Measurements from ENCODE around the gene GPRASP1. TPM values are rescaled to one million over a fixed set of nuclear protein-coding genes. Genes with fewer than 3 reads are reported as not detected.

The GPRASP1 gene
- total and polyA plus RNA-seq, 2 donors (not counting 1 experiment from before 2014, with no cell fraction given): 1.6 to 5.8 TPM

GRCh38 chrX:102627640-102628039 is 23.6 kb upstream of the GPRASP1 start:
- Histone ChIP-seq H3K79me2 (ENCODE audit: control insufficient read depth, insufficient read depth, low read length) (no peaks in the 10 kb centered on the region), H3K27me3 (ENCODE audit: control insufficient read depth, insufficient read depth, low read length) (no peaks in the 10 kb centered on the region), H4K20me1 (ENCODE audit: control insufficient read depth, extremely low read depth, insufficient read depth, low read length) (no peaks in the 10 kb centered on the region), H3K4me1 (ENCODE audit: control insufficient read depth, extremely low read depth, insufficient read depth, low read length) (no peaks in the 10 kb centered on the region), H3K4me3 (replicated peaks in 1 of 4; ENCODE audit: control extremely low read depth in 1 of 4, insufficient read depth in 1 of 4, low read depth in 3 of 4, low read length in 4 of 4) (no peak overlapping the region), H3K27ac (ENCODE audit: insufficient read depth, low read length) (no peak overlapping the region), H3K36me3 (ENCODE audit: control insufficient read depth, insufficient read depth, low read length) (no peaks in the 10 kb centered on the region), H3K4me2 (ENCODE audit: extremely low read depth, insufficient read depth, low read length) (no peak overlapping the region), H3K9ac (ENCODE audit: insufficient read depth, low read length) (no peak overlapping the region), H3K9me3 (ENCODE audit: control insufficient read depth, insufficient read depth, low read depth, low read length) (no peaks in the 10 kb centered on the region), H2AFZ (ENCODE audit: low read length) (no peak overlapping the region)
- no peak for DNase-seq (ENCODE audit: low read depth in 2 of 2)
- TF ChIP-seq EZH2 (IDR thresholded peaks at IDR 0.05; ENCODE audit: low read length, missing control alignments) (no peak), CTCF (conservative IDR thresholded peaks at IDR 0.05 in 1 of 2, IDR thresholded peaks at IDR 0.05 in 1 of 2; ENCODE audit: low read depth in 1 of 2, low read length in 2 of 2) (no peak)

- Histone ChIP-seq H3K27me3 (ENCODE audit: control insufficient read depth, insufficient read depth, low read length) (no peaks in the 10 kb centered on the region), H3K4me2 (ENCODE audit: extremely low read depth, insufficient read depth, low read length) (no peak overlapping the region), H3K79me2 (ENCODE audit: control insufficient read depth, insufficient read depth, low read length) (no peaks in the 10 kb centered on the region), H3K27ac (ENCODE audit: insufficient read depth, low read length) (no peak overlapping the region), H2AFZ (ENCODE audit: low read length) (no peak overlapping the region), H3K4me3 (replicated peaks in 1 of 4; ENCODE audit: control extremely low read depth in 1 of 4, insufficient read depth in 1 of 4, low read depth in 3 of 4, low read length in 4 of 4) (no peak overlapping the region), H3K9me3 (ENCODE audit: control insufficient read depth, insufficient read depth, low read depth, low read length) (no peaks in the 10 kb centered on the region), H3K36me3 (ENCODE audit: control insufficient read depth, insufficient read depth, low read length) (no peaks in the 10 kb centered on the region), H3K4me1 (ENCODE audit: control insufficient read depth, extremely low read depth, insufficient read depth, low read length) (no peaks in the 10 kb centered on the region), H4K20me1 (ENCODE audit: control insufficient read depth, extremely low read depth, insufficient read depth, low read length) (no peaks in the 10 kb centered on the region), H3K9ac (ENCODE audit: insufficient read depth, low read length) (no peak overlapping the region)
- DNase-seq (ENCODE audit: low read depth in 2 of 2): no peak
- TF ChIP-seq EZH2 (IDR thresholded peaks at IDR 0.05; ENCODE audit: low read length, missing control alignments) (no peak), CTCF (conservative IDR thresholded peaks at IDR 0.05 in 1 of 2, IDR thresholded peaks at IDR 0.05 in 1 of 2; ENCODE audit: low read depth in 1 of 2, low read length in 2 of 2) (no peak)
These were observed 13.7 kb upstream of the GPRASP1 start for GRCh38 chrX:102637561-102637960.

GRCh38 chrX:102650903-102651241 is 411 bp upstream of the GPRASP1 start:
- Histone ChIP-seq H3K9ac (ENCODE audit: insufficient read depth, low read length) (no peak overlapping the region), H3K36me3 (ENCODE audit: control insufficient read depth, insufficient read depth, low read length) (no peaks in the 10 kb centered on the region), H3K27ac (ENCODE audit: insufficient read depth, low read length) (no peak overlapping the region), H3K4me3 (replicated peaks in 1 of 4; ENCODE audit: control extremely low read depth in 1 of 4, insufficient read depth in 1 of 4, low read depth in 3 of 4, low read length in 4 of 4) (peak overlapping the region; percentile 50 to 63 (median 56)), H3K27me3 (ENCODE audit: control insufficient read depth, insufficient read depth, low read length) (no peaks in the 10 kb centered on the region), H3K4me2 (ENCODE audit: extremely low read depth, insufficient read depth, low read length) (peak overlapping the region; percentile 75), H2AFZ (ENCODE audit: low read length) (no peak overlapping the region), H3K79me2 (ENCODE audit: control insufficient read depth, insufficient read depth, low read length) (no peaks in the 10 kb centered on the region), H4K20me1 (ENCODE audit: control insufficient read depth, extremely low read depth, insufficient read depth, low read length) (no peaks in the 10 kb centered on the region), H3K4me1 (ENCODE audit: control insufficient read depth, extremely low read depth, insufficient read depth, low read length) (no peaks in the 10 kb centered on the region), H3K9me3 (ENCODE audit: control insufficient read depth, insufficient read depth, low read depth, low read length) (no peaks in the 10 kb centered on the region)
- TF ChIP-seq EZH2 (IDR thresholded peaks at IDR 0.05; ENCODE audit: low read length, missing control alignments): no peak
- TF ChIP-seq CTCF (conservative IDR thresholded peaks at IDR 0.05 in 1 of 2, IDR thresholded peaks at IDR 0.05 in 1 of 2; ENCODE audit: low read depth in 1 of 2, low read length in 2 of 2): no peak
- DNase-seq (ENCODE audit: low read depth in 2 of 2): no peak

Measured in fibroblast of lung (primary cell).